GM21390 (cell line): ENCODE measurements around the gene NDUFC2.
"Not testable (repeated sequence)": the region's sequence is repeated elsewhere in the genome, so short reads cannot be mapped to it uniquely, and the experiment has no call there.

ENCODE experiments used
- ATAC-seq: cut with Tn5 transposase; IDR thresholded peaks from one replicate; pipeline ENCODE4 v1.9.1; 2021; ENCODE audit not compliant: unreplicated experiment

NDUFC2 gene

GRCh38 chr11:78080084-78080817, 589 bp upstream of the NDUFC2 start:
- no peak for ATAC-seq

GRCh38 chr11:78078218-78079167, 1.2 kb downstream of the NDUFC2 start:
- ATAC-seq, result no peak

GRCh38 chr11:78077592-78077991, 2.1 kb downstream of the NDUFC2 start:
- ATAC-seq, result not testable (repeated sequence)

- no peak for ATAC-seq
Measured at GRCh38 chr11:78076733-78077403, 2.8 kb downstream of the NDUFC2 start.

GRCh38 chr11:78074756-78075155, 4.9 kb downstream of the NDUFC2 start:
- ATAC-seq, result no peak

GRCh38 chr11:78072455-78072854, 7.2 kb downstream of the NDUFC2 start:
- ATAC-seq, result no peak

- no peak for ATAC-seq
Measured at GRCh38 chr11:78071717-78072116, 7.9 kb downstream of the NDUFC2 start.

GRCh38 chr11:78070621-78071020, 9.0 kb downstream of the NDUFC2 start:
- no peak for ATAC-seq

- no peak for ATAC-seq
Measured at GRCh38 chr11:78069465-78069864, 10.2 kb downstream of the NDUFC2 start.

- no peak for ATAC-seq
Measured at GRCh38 chr11:78067704-78068103, 12.0 kb downstream of the NDUFC2 start.

- no peak for ATAC-seq
Measured at GRCh38 chr11:78066471-78066870, 13.2 kb downstream of the NDUFC2 start.

- no peak for ATAC-seq
Measured at GRCh38 chr11:78065203-78065602, 14.5 kb downstream of the NDUFC2 start.

GRCh38 chr11:78063440-78064181, 16.1 kb downstream of the NDUFC2 start, which contains the start of gene THRSP:
THRSP (plus strand) TSS chr11:78063861; CDS start chr11:78063882, 21 bp downstream.
- no peak for ATAC-seq

- no peak for ATAC-seq
Measured at GRCh38 chr11:78062671-78063070, 17.0 kb downstream of the NDUFC2 start.

- ATAC-seq, result no peak
Measured at GRCh38 chr11:78061921-78062311, 17.7 kb downstream of the NDUFC2 start.

GRCh38 chr11:78061088-78061920, 18.4 kb downstream of the NDUFC2 start:
- ATAC-seq, result no peak

- ATAC-seq, result no peak
Measured at GRCh38 chr11:78060533-78060932, 19.1 kb downstream of the NDUFC2 start.

- not testable (repeated sequence) for ATAC-seq
Measured at GRCh38 chr11:78059749-78060328, 19.8 kb downstream of the NDUFC2 start.

GRCh38 chr11:78057462-78058055, 22.1 kb downstream of the NDUFC2 start:
- no peak for ATAC-seq
